ENCODE results near the gene RETREG2. TPM values are rescaled to one million over a fixed set of nuclear protein-coding genes. Genes with fewer than 3 reads are reported as not detected.

The RETREG2 gene
- total and polyA plus RNA-seq, 4 experiments from 2014 or later: 76.5 to 128 (median 103) TPM

DNA sequence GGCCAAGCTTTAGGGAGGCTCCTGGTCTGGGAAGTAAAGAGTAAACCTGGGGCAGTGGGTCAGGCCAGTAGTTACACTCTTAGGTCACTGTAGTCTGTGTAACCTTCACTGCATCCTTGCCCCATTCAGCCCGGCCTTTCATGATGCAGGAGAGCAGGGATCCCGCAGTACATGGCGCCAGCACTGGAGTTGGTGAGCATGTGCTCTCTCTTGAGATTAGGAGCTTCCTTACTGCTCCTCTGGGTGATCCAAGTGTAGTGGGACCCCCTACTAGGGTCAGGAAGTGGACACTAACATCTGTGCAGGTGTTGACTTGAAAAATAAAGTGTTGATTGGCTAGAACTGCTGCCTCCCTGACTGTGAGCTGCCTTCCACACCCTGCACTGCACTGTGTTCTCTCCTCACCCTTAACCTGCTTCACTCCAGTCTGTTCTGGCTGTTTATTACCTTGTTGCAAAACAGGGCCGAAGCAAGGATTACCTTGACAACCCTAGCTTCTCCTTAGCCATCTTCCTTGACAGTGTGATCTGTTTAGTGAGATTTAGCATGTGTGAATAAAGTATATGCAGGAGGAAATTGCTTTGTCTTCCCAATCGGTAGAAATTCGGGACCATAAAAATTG is 5.2 kb downstream of the RETREG2 start:
- H3K27ac ChIP-seq (ENCODE audit: low read depth, low read length): no peak overlapping the region
- Mint-ChIP-seq H3K36me3 (peaks cover 32 to 57% of the 10 kb centered on the region in 2 donors), H3K4me1 (peaks cover 26 to 54% (median 36%) of the 10 kb centered on the region in 4 donors), H3K27ac (peak overlapping the region; percentile 31 to 89 (median 70)), H3K27me3 (no peaks in the 10 kb centered on the region), H3K4me3 (no peak overlapping the region), H3K9me3 (no peaks in the 10 kb centered on the region)
- no peak for DNase-seq
- peaks cover 45% of the 10 kb centered on the region for H3K4me1 ChIP-seq (ENCODE audit: insufficient read depth, low read length)
- H3K4me3 ChIP-seq (ENCODE audit: low read length in 2 of 2): no peak overlapping the region
- ChIA-PET CTCF (ENCODE audit: partially characterized antibody) (interaction anchor here (1.0 to 5.6 kb wide), 5 partner anchors 10 to 112 kb away, joined by 3 to 22 read pairs (median 3); partner anchors contain the start of gene SLC23A3), POLR2A (ENCODE audit: partially characterized antibody) (interaction anchor here (1.2 to 5.3 kb wide), 3 partner anchors 23 to 66 kb away, joined by 4 to 44 read pairs (median 5); partner anchors contain the start of gene ZFAND2B)
- intact Hi-C loops (cut with micrococcal nuclease): no loop called here
- peaks cover 50% of the 10 kb centered on the region for H3K36me3 ChIP-seq (ENCODE audit: insufficient read depth, low read length)
- no peaks in the 10 kb centered on the region for H3K27me3 ChIP-seq (ENCODE audit: insufficient read depth, low read length)
- no peaks in the 10 kb centered on the region for H3K9me3 ChIP-seq (ENCODE audit: control insufficient read depth in 1 of 2, low read length in 2 of 2)

GRCh38 chr2:219184121-219184520 is 6.0 kb downstream of the RETREG2 start:
- H3K4me3 Mint-ChIP-seq: no peak overlapping the region
- no peaks in the 10 kb centered on the region for H3K9me3 Mint-ChIP-seq
- no peaks in the 10 kb centered on the region for H3K27me3 Mint-ChIP-seq
- POLR2A ChIA-PET (ENCODE audit: partially characterized antibody): interaction anchor here (0.7 to 1.6 kb wide), 3 partner anchors 12 to 66 kb away, joined by 3 to 4 read pairs (median 4); partner anchors contain the start of gene ZFAND2B
- peaks cover 20 to 48% (median 30%) of the 10 kb centered on the region in 4 donors for H3K4me1 Mint-ChIP-seq
- H3K27me3 ChIP-seq (ENCODE audit: insufficient read depth, low read length): no peaks in the 10 kb centered on the region
- intact Hi-C loops (cut with micrococcal nuclease): no loop called here
- peaks cover 32 to 51% of the 10 kb centered on the region in 2 donors for H3K36me3 Mint-ChIP-seq
- peaks cover 50% of the 10 kb centered on the region for H3K36me3 ChIP-seq (ENCODE audit: insufficient read depth, low read length)
- H3K4me1 ChIP-seq (ENCODE audit: insufficient read depth, low read length): peaks cover 39% of the 10 kb centered on the region
- H3K4me3 ChIP-seq (ENCODE audit: low read length in 2 of 2): no peak overlapping the region
- CTCF ChIA-PET (ENCODE audit: partially characterized antibody): interaction anchor here (1.2 to 5.6 kb wide), 5 partner anchors 9 to 111 kb away, joined by 3 to 22 read pairs (median 4); partner anchors contain the start of gene SLC23A3
- no peaks in the 10 kb centered on the region for H3K9me3 ChIP-seq (ENCODE audit: control insufficient read depth in 1 of 2, low read length in 2 of 2)
- H3K27ac ChIP-seq (ENCODE audit: low read depth, low read length): no peak overlapping the region
- H3K27ac Mint-ChIP-seq: peak overlapping the region in 4 of 7 donors; percentile 36 to 81 (median 60)
- no peak for DNase-seq

DNA sequence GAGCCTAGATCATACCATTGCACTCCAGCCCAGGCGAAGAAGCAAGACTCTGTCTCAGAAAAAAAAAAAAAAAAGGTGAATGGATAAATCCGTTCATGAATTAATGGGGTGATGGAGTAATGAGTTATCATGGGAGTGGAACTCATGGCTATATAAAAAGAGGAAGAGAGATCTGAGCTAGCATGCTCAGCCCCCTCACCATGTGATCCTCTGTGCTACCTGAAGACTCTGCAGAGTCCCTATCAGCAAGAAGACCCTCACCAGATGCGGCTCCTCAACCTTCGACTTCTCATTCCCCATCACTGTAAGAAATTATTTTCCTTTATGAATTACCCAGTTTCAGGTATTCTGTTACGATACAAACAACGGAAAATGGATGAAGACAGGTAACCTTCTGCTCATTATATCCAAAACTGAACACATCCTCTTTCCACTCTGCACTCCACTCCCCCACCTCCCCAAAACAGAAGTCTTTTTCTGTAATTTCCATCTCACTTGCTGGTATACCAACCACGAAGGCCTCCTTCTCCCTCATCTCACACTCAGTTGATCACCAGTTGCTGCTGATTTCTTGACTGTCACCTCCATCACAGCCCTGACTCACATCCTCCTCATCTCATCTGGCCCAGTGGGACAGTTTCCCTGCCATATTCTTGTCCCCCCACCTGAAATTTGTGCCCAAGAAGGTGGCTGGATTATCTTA is 8.8 kb downstream of the RETREG2 start:
- no peak for DNase-seq
- Mint-ChIP-seq H3K4me1 (peaks cover 8 to 20% (median 8%) of the 10 kb centered on the region in 4 donors), H3K36me3 (peaks cover 20 to 30% of the 10 kb centered on the region in 2 donors), H3K9me3 (no peaks in the 10 kb centered on the region), H3K27me3 (no peaks in the 10 kb centered on the region), H3K4me3 (no peak overlapping the region), H3K27ac (peak overlapping the region in 5 of 7 donors; percentile 30 to 55 (median 49))
- H3K27me3 ChIP-seq (ENCODE audit: insufficient read depth, low read length): no peaks in the 10 kb centered on the region
- ChIA-PET CTCF (ENCODE audit: partially characterized antibody) (no interaction called here), POLR2A (ENCODE audit: partially characterized antibody) (no interaction called here)
- intact Hi-C loops (cut with micrococcal nuclease): no loop called here
- H3K4me3 ChIP-seq (ENCODE audit: low read length in 2 of 2): no peak overlapping the region
- no peak overlapping the region for H3K27ac ChIP-seq (ENCODE audit: low read depth, low read length)
- peaks cover 25% of the 10 kb centered on the region for H3K36me3 ChIP-seq (ENCODE audit: insufficient read depth, low read length)
- H3K9me3 ChIP-seq (ENCODE audit: control insufficient read depth in 1 of 2, low read length in 2 of 2): no peaks in the 10 kb centered on the region
- peaks cover 13% of the 10 kb centered on the region for H3K4me1 ChIP-seq (ENCODE audit: insufficient read depth, low read length)

GRCh38 chr2:219197388-219197787 is 19.3 kb downstream of the RETREG2 start:
- Mint-ChIP-seq H3K27me3 (peaks cover 5 to 8% of the 10 kb centered on the region in 2 donors), H3K9me3 (no peaks in the 10 kb centered on the region), H3K4me1 (peaks cover 2 to 8% (median 4%) of the 10 kb centered on the region in 4 donors), H3K36me3 (peaks cover 0 to 3% of the 10 kb centered on the region in 2 donors), H3K4me3 (no peak overlapping the region), H3K27ac (no peak overlapping the region)
- H3K36me3 ChIP-seq (ENCODE audit: insufficient read depth, low read length): no peaks in the 10 kb centered on the region
- no peaks in the 10 kb centered on the region for H3K27me3 ChIP-seq (ENCODE audit: insufficient read depth, low read length)
- H3K4me3 ChIP-seq (ENCODE audit: low read length in 2 of 2): no peak overlapping the region
- CTCF ChIA-PET (ENCODE audit: partially characterized antibody): interaction anchor here (1.2 kb wide), 1 partner anchor 9 kb away, joined by 3 read pairs; no protein-coding TSS in a partner anchor
- POLR2A ChIA-PET (ENCODE audit: partially characterized antibody): interaction anchor here (0.8 to 2.6 kb wide), 2 partner anchors 9 to 17 kb away, joined by 3 to 13 read pairs; partner anchors contain the start of gene ZFAND2B
- no peaks in the 10 kb centered on the region for H3K4me1 ChIP-seq (ENCODE audit: insufficient read depth, low read length)
- H3K9me3 ChIP-seq (ENCODE audit: control insufficient read depth in 1 of 2, low read length in 2 of 2): no peaks in the 10 kb centered on the region
- H3K27ac ChIP-seq (ENCODE audit: low read depth, low read length): no peak overlapping the region
- intact Hi-C loops (cut with micrococcal nuclease): no loop called here
- no peak for DNase-seq

- no peaks in the 10 kb centered on the region for H3K27me3 ChIP-seq (ENCODE audit: insufficient read depth, low read length)
- no peak for DNase-seq
- ChIA-PET POLR2A (ENCODE audit: partially characterized antibody) (interaction anchor here (1.3 to 2.5 kb wide), 2 partner anchors 18 to 22 kb away, joined by 4 to 8 read pairs; partner anchors contain the start of gene CNPPD1), CTCF (ENCODE audit: partially characterized antibody) (interaction anchor here (2.3 to 3.4 kb wide), 2 partner anchors 19 to 96 kb away, joined by 8 to 15 read pairs; no protein-coding TSS in a partner anchor)
- H3K4me1 ChIP-seq (ENCODE audit: insufficient read depth, low read length): no peaks in the 10 kb centered on the region
- peaks cover 2 to 8% (median 4%) of the 10 kb centered on the region in 4 donors for H3K4me1 Mint-ChIP-seq
- H3K36me3 Mint-ChIP-seq: peaks cover 0 to 3% of the 10 kb centered on the region in 2 donors
- H3K27ac ChIP-seq (ENCODE audit: low read depth, low read length): no peak overlapping the region
- H3K4me3 Mint-ChIP-seq: no peak overlapping the region
- H3K36me3 ChIP-seq (ENCODE audit: insufficient read depth, low read length): no peaks in the 10 kb centered on the region
- peaks cover 5 to 8% of the 10 kb centered on the region in 2 donors for H3K27me3 Mint-ChIP-seq
- H3K4me3 ChIP-seq (ENCODE audit: low read length in 2 of 2): no peak overlapping the region
- intact Hi-C loops (cut with micrococcal nuclease): no loop called here
- H3K27ac Mint-ChIP-seq: no peak overlapping the region
- no peaks in the 10 kb centered on the region for H3K9me3 ChIP-seq (ENCODE audit: control insufficient read depth in 1 of 2, low read length in 2 of 2)
- no peaks in the 10 kb centered on the region for H3K9me3 Mint-ChIP-seq
Measured at GRCh38 chr2:219198974-219199373, 20.9 kb downstream of the RETREG2 start.

DNA sequence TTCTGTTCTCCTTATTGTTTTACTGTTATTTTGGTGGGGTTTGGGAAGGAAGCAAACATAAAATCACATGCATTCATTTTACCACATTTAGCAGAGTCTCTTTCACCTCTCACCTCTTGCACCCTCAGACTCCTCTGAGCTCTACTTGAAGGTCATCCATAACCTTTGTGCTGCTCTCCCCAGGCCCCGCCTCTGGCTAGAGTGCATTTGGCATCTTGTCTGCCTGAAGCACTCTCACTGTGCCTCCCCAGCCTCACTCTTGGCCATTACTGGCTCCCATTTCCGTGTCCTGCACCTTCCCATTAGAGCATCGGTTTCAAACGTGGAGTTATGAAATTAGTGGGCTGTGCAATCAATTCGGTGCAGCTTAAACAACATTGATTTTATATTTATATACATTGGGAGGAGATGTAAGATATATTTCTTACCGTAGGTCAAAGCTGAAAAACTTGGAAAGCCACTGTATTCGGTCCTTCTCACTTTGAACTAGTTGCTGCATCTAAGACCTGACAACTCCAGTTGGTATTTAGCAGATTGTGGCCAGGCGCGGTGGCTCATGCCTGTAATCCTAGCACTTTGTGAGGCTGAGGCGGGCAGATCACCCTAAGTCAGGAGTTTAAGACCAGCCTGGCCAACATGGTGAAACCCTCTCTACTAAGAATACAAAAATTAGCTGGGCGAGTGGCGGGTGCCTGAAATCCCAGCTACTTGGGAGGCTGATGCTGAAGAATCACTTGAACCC is 21.6 kb downstream of the RETREG2 start:
- H3K27me3 Mint-ChIP-seq: peaks cover 5 to 8% of the 10 kb centered on the region in 2 donors
- CTCF ChIA-PET (ENCODE audit: partially characterized antibody): interaction anchor here (1.8 to 3.4 kb wide), 3 partner anchors 20 to 95 kb away, joined by 5 to 15 read pairs (median 8); no protein-coding TSS in a partner anchor
- DNase-seq: no peak
- no peak overlapping the region for H3K4me3 Mint-ChIP-seq
- H3K4me1 Mint-ChIP-seq: peaks cover 2 to 8% (median 4%) of the 10 kb centered on the region in 4 donors
- no peaks in the 10 kb centered on the region for H3K27me3 ChIP-seq (ENCODE audit: insufficient read depth, low read length)
- H3K4me3 ChIP-seq (ENCODE audit: low read length in 2 of 2): no peak overlapping the region
- no peak overlapping the region for H3K27ac ChIP-seq (ENCODE audit: low read depth, low read length)
- peak overlapping the region in 1 of 7 donors; percentile 2 for H3K27ac Mint-ChIP-seq
- intact Hi-C loops (cut with micrococcal nuclease): no loop called here
- H3K4me1 ChIP-seq (ENCODE audit: insufficient read depth, low read length): no peaks in the 10 kb centered on the region
- H3K36me3 Mint-ChIP-seq: peaks cover 0 to 3% of the 10 kb centered on the region in 2 donors
- no peaks in the 10 kb centered on the region for H3K36me3 ChIP-seq (ENCODE audit: insufficient read depth, low read length)
- H3K9me3 Mint-ChIP-seq: no peaks in the 10 kb centered on the region
- H3K9me3 ChIP-seq (ENCODE audit: control insufficient read depth in 1 of 2, low read length in 2 of 2): no peaks in the 10 kb centered on the region
- POLR2A ChIA-PET (ENCODE audit: partially characterized antibody): interaction anchor here (1.3 to 2.5 kb wide), 2 partner anchors 18 to 23 kb away, joined by 4 to 8 read pairs; partner anchors contain the start of gene CNPPD1

All from CD4-positive, alpha-beta memory T cell (primary cell).